HCT116 (cell line): ENCODE measurements around the gene PMEPA1. TPM values are rescaled to one million over a fixed set of nuclear protein-coding genes. Genes with fewer than 3 reads are reported as not detected.

Experiments
- ATAC-seq: fragments of 200-7000 bp; cut with Tn5 transposase; 2 replicates; pipeline ENCODE4 v1.9.1; 2020; ENCODE audit warnings: mild to moderate bottlenecking, moderate library complexity
- BruUV-seq: library from RNA; stranded (reverse); fragments of 400-500 nt; replicated peaks from 2 replicates; lab custom pipeline; 2021; lab: Mats Ljungman, UMichigan
- CTCF ChIA-PET: fragments of 300-600 bp; sonication (Branson Sonifier 250); formaldehyde crosslinking; loops from one replicate; lab custom pipeline; 2021; ENCODE audit warnings: antibody characterized with exemption; lab: Charles Lee
- POLR2A ChIA-PET: fragments of 300-600, 350-600 bp; sonication (Branson Sonifier 250); formaldehyde crosslinking; loops from one replicate; lab custom pipeline; 2021; ENCODE audit warnings: antibody characterized with exemption; lab: Charles Lee
- RAD21 ChIA-PET, 2 experiments: fragments of 300-600 bp; sonication (Branson Sonifier 250); formaldehyde crosslinking; loops; one replicate each; lab custom pipeline; 2023; ENCODE audit warnings: low total read pairs in 2 of 2; ENCODE audit not compliant: uncharacterized antibody in 2 of 2, unreplicated experiment in 2 of 2, low non-redundant PET in 1 of 2; lab: Charles Lee
- DNase-seq: peaks from one replicate; pipeline ENCODE4 v3.0.0-alpha.2; 2010; ENCODE audit warnings: low read depth, low spot score
- H2AFZ ChIP-seq: fragments of 200-600 bp; shearing (Covaris generic), sonication (generic); 2 replicates; pipeline ENCODE4 v1.6.1; 2017; ENCODE audit warnings: low read depth, mixed run types, mixed read lengths, antibody characterized with exemption, low read length; ENCODE audit not compliant: poor library complexity, severe bottlenecking
- H3K27ac ChIP-seq: 2 replicates; pipeline ENCODE4 v1.5.1; 2012; ENCODE audit warnings: low read depth, low read length
- H3K27me3 ChIP-seq: fragments of 200-600 bp; sonication (generic); 2 replicates; pipeline ENCODE4 v1.6.1; 2016; ENCODE audit warnings: mixed run types, low read length, mixed read lengths; ENCODE audit not compliant: insufficient read depth
- H3K36me3 ChIP-seq, 2 experiments: fragments of 200-500 bp in 1 of 2; fragments of 200-600 bp in 1 of 2; sonication (Bioruptor generic) in 1 of 2; sonication (generic) in 1 of 2; 2 replicates each; pipeline versions ENCODE4 v1.5.1 to v1.6.1; 2014 to 2016; ENCODE audit warnings: low read length in 2 of 2, inconsistent platforms in 1 of 2, mixed read lengths in 1 of 2, mixed run types in 1 of 2; ENCODE audit not compliant: insufficient read depth in 2 of 2, control insufficient read depth in 1 of 2
- H3K4me1 ChIP-seq, 2 experiments: fragments of 200-600 bp in 1 of 2; sonication (generic) in 1 of 2; 2 replicates each; pipeline versions ENCODE4 v1.5.1 to v1.6.1; 2012 to 2017; ENCODE audit warnings: low read length in 2 of 2, inconsistent platforms in 1 of 2, mild to moderate bottlenecking in 1 of 2, mixed read lengths in 1 of 2, mixed run types in 1 of 2, moderate library complexity in 1 of 2; ENCODE audit not compliant: insufficient read depth in 2 of 2, control insufficient read depth in 1 of 2
- H3K4me2 ChIP-seq: fragments of 200-600 bp; sonication (generic); 2 replicates; pipeline ENCODE4 v1.6.1; 2017; ENCODE audit warnings: mixed run types, low read length, mixed read lengths
- H3K4me3 ChIP-seq, 2 experiments: fragments of 200-600 bp in 1 of 2; sonication (generic) in 1 of 2; replicated peaks in 1 of 2; 2 replicates each; pipeline ENCODE4 v1.5.1; 2011 to 2016; ENCODE audit warnings: low read length in 2 of 2, control low read depth in 1 of 2, low read depth in 1 of 2, mild to moderate bottlenecking in 1 of 2, mixed read lengths in 1 of 2, mixed run types in 1 of 2
- H3K79me2 ChIP-seq: fragments of 200-600 bp; sonication (generic); 2 replicates; pipeline ENCODE4 v1.6.1; 2017; ENCODE audit warnings: mild to moderate bottlenecking, mixed run types, low read length, moderate library complexity, mixed read lengths; ENCODE audit not compliant: insufficient read depth
- H3K9ac ChIP-seq: fragments of 200-600 bp; sonication (generic); 2 replicates; pipeline ENCODE4 v1.6.1; 2016; ENCODE audit warnings: low read length, mixed read lengths
- H3K9me2 ChIP-seq: fragments of 200-600 bp; sonication (generic), shearing (Covaris generic); 2 replicates; pipeline ENCODE4 v1.6.1; 2017; ENCODE audit warnings: mixed run types, mild to moderate bottlenecking, moderate library complexity; ENCODE audit not compliant: insufficient read depth
- H3K9me3 ChIP-seq, 2 experiments: fragments of 200-500 bp in 1 of 2; fragments of 200-600 bp in 1 of 2; sonication (Bioruptor generic) in 1 of 2; sonication (generic) in 1 of 2; 2 replicates each; pipeline ENCODE4 v1.6.1; 2014 to 2017; ENCODE audit warnings: low read length in 2 of 2, mixed read lengths in 2 of 2, inconsistent platforms in 1 of 2, low read depth in 1 of 2, mild to moderate bottlenecking in 1 of 2, mixed run types in 1 of 2, moderate library complexity in 1 of 2; ENCODE audit not compliant: control insufficient read depth in 1 of 2, insufficient read depth in 1 of 2
- H4K20me1 ChIP-seq: fragments of 200-600 bp; sonication (generic), shearing (Covaris generic); 2 replicates; pipeline ENCODE4 v1.6.1; 2017; ENCODE audit warnings: mixed run types, mild to moderate bottlenecking, moderate library complexity; ENCODE audit not compliant: insufficient read depth
- ATF3 ChIP-seq: IDR thresholded peaks from 2 replicates; pipeline ENCODE4 v1.6.1; 2012
- CBX3 ChIP-seq: IDR thresholded peaks from 2 replicates; pipeline ENCODE4 v1.6.1; 2012; ENCODE audit warnings: low read depth
- CEBPB ChIP-seq: IDR thresholded peaks from 2 replicates; pipeline ENCODE4 v1.6.1; 2012; ENCODE audit warnings: low read depth
- CTCF ChIP-seq, 3 experiments: fragments of 200-600 bp in 1 of 3; sonication (generic) in 1 of 3; IDR thresholded peaks in 2 of 3; conservative IDR thresholded peaks in 1 of 3; 2 replicates each; pipeline ENCODE4 v1.5.1; 2012 to 2017; ENCODE audit warnings: low read depth in 2 of 3, low read length in 2 of 3, antibody characterized with exemption in 1 of 3, borderline replicate concordance in 1 of 3, control low read depth in 1 of 3, mild to moderate bottlenecking in 1 of 3, mixed read lengths in 1 of 3, mixed run types in 1 of 3, moderate library complexity in 1 of 3; ENCODE audit not compliant: insufficient read depth in 1 of 3
- EGR1 ChIP-seq: IDR thresholded peaks from 2 replicates; pipeline ENCODE4 v1.6.1; 2012; ENCODE audit warnings: low read depth
- ELF1 ChIP-seq: IDR thresholded peaks from 2 replicates; pipeline ENCODE4 v1.6.1; 2012; ENCODE audit warnings: low read depth, borderline replicate concordance
- EZH2 ChIP-seq: fragments of 200-600 bp; sonication (generic); IDR thresholded peaks from 2 replicates; pipeline ENCODE4 v1.6.1; 2017; ENCODE audit warnings: antibody characterized with exemption, mixed run types
- EZH2phosphoT487 ChIP-seq: fragments of 200-600 bp; IDR thresholded peaks from 2 replicates; pipeline ENCODE4 v1.6.1; 2018; ENCODE audit warnings: antibody characterized with exemption, borderline replicate concordance
- FOSL1 ChIP-seq: IDR thresholded peaks from 2 replicates; pipeline ENCODE4 v1.6.1; 2012; ENCODE audit warnings: low read depth
- JUND ChIP-seq: IDR thresholded peaks from 2 replicates; pipeline ENCODE4 v1.6.1; 2012
- POLR2A ChIP-seq: IDR thresholded peaks from 2 replicates; pipeline ENCODE4 v1.7.0; 2011; ENCODE audit warnings: borderline replicate concordance; ENCODE audit not compliant: insufficient read depth, insufficient read length; ENCODE audit errors: extremely low read depth
- REST ChIP-seq: IDR thresholded peaks from 2 replicates; pipeline ENCODE4 v1.6.1; 2012; ENCODE audit warnings: low read depth
- SIN3A ChIP-seq: IDR thresholded peaks from 2 replicates; pipeline ENCODE4 v1.6.1; 2012; ENCODE audit warnings: low read depth
- SRF ChIP-seq: IDR thresholded peaks from 2 replicates; pipeline ENCODE4 v1.6.1; 2012; ENCODE audit warnings: low read depth
- TCF7L2 ChIP-seq: IDR thresholded peaks from 2 replicates; pipeline ENCODE4 v1.7.0; 2011; ENCODE audit warnings: borderline replicate concordance, inconsistent platforms; ENCODE audit not compliant: insufficient read depth, insufficient read length; ENCODE audit errors: extremely low read depth
- YY1 ChIP-seq: IDR thresholded peaks from 2 replicates; pipeline ENCODE4 v1.6.1; 2011; ENCODE audit warnings: low read length, low read depth, moderate library complexity, mild to moderate bottlenecking; ENCODE audit not compliant: insufficient replicate concordance; ENCODE audit errors: extremely low read depth
- ZNF274 ChIP-seq: fragments of 200-500 bp; sonication (Bioruptor generic); IDR thresholded peaks from 2 replicates; pipeline ENCODE4 v1.6.1; 2014; ENCODE audit warnings: mild to moderate bottlenecking, low read depth, low read length, inconsistent platforms
- intact Hi-C: fragments of 100-400 bp; cut with micrococcal nuclease; formaldehyde crosslinking; loops from 2 replicates; pipeline ENCODE4 v1.10.0; 2022
- total RNA-seq: library from RNA; stranded (reverse); gene quantifications from one replicate; pipeline ENCODE4 v1.2.1, GENCODE V29; 2021; ENCODE audit not compliant: unreplicated experiment

Gene PMEPA1
- total RNA-seq, 1 experiment from 2014 or later = 0.64 TPM

GRCh38 chr20:57653910-57654309 lies 55.9 kb downstream of the PMEPA1 start:
- H3K79me2 ChIP-seq = no peaks in the 10 kb centered on the region
- no peak overlapping the region for H3K4me3 ChIP-seq
- no peak overlapping the region for H2AFZ ChIP-seq
- H3K9me2 ChIP-seq = no peaks in the 10 kb centered on the region
- ChIA-PET RAD21 (no interaction called here), POLR2A (no interaction called here), CTCF (interaction anchor here (0.8 to 3.3 kb wide), 4 partner anchors 11 to 527 kb away, joined by 3 to 22 read pairs (median 3); no protein-coding TSS in a partner anchor)
- H3K4me1 ChIP-seq = no peaks in the 10 kb centered on the region
- no peak for TF ChIP-seq ZNF274
- TF ChIP-seq CEBPB = no peak
- no peak for TF ChIP-seq CTCF (IDR thresholded peaks at IDR 0.05 in 2 of 3, conservative IDR thresholded peaks at IDR 0.05 in 1 of 3; ENCODE audit: borderline replicate concordance in 1 of 3, insufficient read depth in 1 of 3, low read depth in 2 of 3, low read length in 2 of 3)
- TF ChIP-seq REST = no peak
- TF ChIP-seq SIN3A = no peak
- no peak for TF ChIP-seq EZH2
- no peak for TF ChIP-seq EGR1
- no peak for TF ChIP-seq YY1
- no peak for TF ChIP-seq TCF7L2
- TF ChIP-seq FOSL1 = no peak
- TF ChIP-seq POLR2A = no peak
- TF ChIP-seq EZH2phosphoT487 = no peak
- TF ChIP-seq ELF1 = no peak
- no peak for TF ChIP-seq SRF
- no peak for TF ChIP-seq JUND
- TF ChIP-seq CBX3 = no peak
- TF ChIP-seq ATF3 = no peak
- H3K27me3 ChIP-seq = peaks cover 20% of the 10 kb centered on the region
- DNase-seq (no peak), ATAC-seq (no peak)
- H3K4me2 ChIP-seq = no peak overlapping the region
- no peak overlapping the region for H3K27ac ChIP-seq
- H3K36me3 ChIP-seq = no peaks in the 10 kb centered on the region
- no peak overlapping the region for H3K9ac ChIP-seq
- BruUV-seq = no TSS peak
- H4K20me1 ChIP-seq = no peaks in the 10 kb centered on the region
- no peaks in the 10 kb centered on the region for H3K9me3 ChIP-seq
- intact Hi-C loops = loop anchor here (1.0 to 5.0 kb wide), 3 partner anchors 373 to 525 kb away; no protein-coding TSS in a partner anchor
